A673 (cell line): ENCODE data around the gene RNF115.

ENCODE experiments used
- EZH2 ChIP-seq: fragments of 200-600 bp; sonication (generic); IDR thresholded peaks from 2 replicates; pipeline ENCODE4 v1.6.1; 2017; ENCODE audit warnings: borderline replicate concordance, low read depth, mild to moderate bottlenecking, mixed read lengths, antibody characterized with exemption, low read length; ENCODE audit not compliant: poor library complexity, severe bottlenecking
- TF ChIP-seq, protein P1 (sequence below): fragments of 300-800, 200-600 bp; sonication (generic); conservative IDR thresholded peaks from 2 replicates; pipeline ENCODE4 v1.5.1; 2017; ENCODE audit warnings: low read depth, mild to moderate bottlenecking, antibody characterized with exemption, low read length, moderate library complexity, mixed read lengths

- TF ChIP-seq, protein P1, sequence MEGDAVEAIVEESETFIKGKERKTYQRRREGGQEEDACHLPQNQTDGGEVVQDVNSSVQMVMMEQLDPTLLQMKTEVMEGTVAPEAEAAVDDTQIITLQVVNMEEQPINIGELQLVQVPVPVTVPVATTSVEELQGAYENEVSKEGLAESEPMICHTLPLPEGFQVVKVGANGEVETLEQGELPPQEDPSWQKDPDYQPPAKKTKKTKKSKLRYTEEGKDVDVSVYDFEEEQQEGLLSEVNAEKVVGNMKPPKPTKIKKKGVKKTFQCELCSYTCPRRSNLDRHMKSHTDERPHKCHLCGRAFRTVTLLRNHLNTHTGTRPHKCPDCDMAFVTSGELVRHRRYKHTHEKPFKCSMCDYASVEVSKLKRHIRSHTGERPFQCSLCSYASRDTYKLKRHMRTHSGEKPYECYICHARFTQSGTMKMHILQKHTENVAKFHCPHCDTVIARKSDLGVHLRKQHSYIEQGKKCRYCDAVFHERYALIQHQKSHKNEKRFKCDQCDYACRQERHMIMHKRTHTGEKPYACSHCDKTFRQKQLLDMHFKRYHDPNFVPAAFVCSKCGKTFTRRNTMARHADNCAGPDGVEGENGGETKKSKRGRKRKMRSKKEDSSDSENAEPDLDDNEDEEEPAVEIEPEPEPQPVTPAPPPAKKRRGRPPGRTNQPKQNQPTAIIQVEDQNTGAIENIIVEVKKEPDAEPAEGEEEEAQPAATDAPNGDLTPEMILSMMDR = no peak
- no peak for TF ChIP-seq EZH2
These were observed 4.6 kb upstream of the RNF115 start for GRCh38 chr1:145828367-145829026.
